NK-92 (cell line): ENCODE results near the gene GTF2H1.
"Not testable (repeated sequence)": the region's sequence is repeated elsewhere in the genome, so short reads cannot be mapped to it uniquely, and the experiment has no call there.

ENCODE experiments used
- DNase-seq: peaks from one replicate; lab custom pipeline; 2025; ENCODE audit not compliant: unreplicated experiment; lab: John Stamatoyannopoulos, UW

The GTF2H1 gene

DNA sequence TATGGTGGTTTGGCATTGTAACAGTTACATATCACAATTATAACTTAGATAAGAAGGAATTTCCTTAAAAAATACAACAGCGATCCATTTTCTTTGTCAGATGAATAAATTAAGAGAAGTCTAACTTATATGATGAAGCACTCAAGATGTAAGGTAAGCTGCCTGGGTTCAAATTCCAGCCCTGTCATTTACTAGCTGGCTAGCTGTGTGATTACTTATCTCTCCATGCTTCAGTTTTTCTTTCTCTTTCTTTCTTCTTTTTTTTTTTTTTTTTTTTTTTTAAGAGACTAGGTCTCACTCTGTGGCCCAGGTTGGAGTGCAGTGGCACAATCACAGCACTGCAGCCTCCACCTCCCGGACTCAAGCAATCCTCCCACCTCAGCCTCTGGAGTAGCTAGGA is 49.8 kb downstream of the GTF2H1 start:
- DNase-seq: no peak

GRCh38 chr11:18374956-18375355 is 52.6 kb downstream of the GTF2H1 start:
- no peak for DNase-seq

GRCh38 chr11:18375941-18376340 is 53.6 kb downstream of the GTF2H1 start:
- no peak for DNase-seq

DNA sequence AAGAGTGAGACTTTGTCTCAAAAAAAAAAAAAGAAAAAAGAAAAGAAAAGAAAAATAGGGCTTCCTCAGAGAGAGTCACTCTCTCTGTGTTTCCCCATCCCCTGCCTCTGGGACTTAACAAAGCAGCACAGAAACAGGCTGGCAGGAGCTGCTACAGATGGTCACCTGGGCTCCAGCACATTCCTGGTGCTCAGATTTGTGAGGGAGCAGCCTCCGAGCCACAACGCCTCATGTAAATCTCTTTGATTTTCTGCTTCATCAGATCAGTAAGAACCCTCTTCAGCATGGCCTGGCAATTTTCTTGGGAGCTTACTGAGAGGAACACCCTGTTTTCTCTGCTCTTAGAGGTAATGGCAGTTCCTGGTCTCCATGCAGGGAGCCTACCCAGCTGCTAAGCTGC is 56.8 kb downstream of the GTF2H1 start:
- DNase-seq: no peak

DNA sequence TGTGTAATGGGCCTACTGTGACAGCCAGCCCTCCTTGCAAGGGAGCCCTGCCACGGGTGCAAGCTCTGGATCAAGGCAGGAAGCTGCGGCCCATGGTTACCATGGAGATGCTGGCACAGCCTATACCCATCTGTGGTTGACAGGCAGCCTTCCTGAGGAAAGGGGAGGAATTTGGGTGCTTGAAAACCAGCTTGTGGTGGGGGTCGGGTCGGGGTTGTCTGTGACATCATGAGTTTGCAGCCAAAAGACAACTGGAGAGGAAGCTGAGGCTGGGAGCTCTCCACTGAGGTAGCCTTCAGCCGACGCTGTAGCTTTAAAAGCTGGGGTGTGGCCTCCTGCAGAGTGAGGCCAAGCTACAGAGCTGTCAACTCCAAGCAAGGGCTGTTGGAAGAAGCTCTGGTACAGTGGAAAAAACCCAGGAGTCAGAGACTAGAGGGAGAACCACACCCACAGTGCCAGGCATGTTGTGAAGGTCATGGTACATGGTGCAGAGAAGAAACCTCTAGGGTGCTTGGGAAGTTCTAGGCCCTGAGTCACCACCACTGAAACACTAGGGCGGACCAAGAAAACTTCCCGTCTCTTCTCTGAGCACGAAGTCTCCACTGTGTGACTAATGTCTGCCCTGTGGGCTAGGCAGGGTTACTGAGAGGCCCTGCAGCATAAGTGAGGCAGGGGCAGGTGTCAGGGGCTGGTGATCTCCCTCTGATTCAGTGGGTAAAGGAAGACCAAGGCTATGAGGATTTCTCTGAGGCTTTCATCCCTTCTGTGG is 61.2 kb downstream of the GTF2H1 start:
- no peak for DNase-seq

DNA sequence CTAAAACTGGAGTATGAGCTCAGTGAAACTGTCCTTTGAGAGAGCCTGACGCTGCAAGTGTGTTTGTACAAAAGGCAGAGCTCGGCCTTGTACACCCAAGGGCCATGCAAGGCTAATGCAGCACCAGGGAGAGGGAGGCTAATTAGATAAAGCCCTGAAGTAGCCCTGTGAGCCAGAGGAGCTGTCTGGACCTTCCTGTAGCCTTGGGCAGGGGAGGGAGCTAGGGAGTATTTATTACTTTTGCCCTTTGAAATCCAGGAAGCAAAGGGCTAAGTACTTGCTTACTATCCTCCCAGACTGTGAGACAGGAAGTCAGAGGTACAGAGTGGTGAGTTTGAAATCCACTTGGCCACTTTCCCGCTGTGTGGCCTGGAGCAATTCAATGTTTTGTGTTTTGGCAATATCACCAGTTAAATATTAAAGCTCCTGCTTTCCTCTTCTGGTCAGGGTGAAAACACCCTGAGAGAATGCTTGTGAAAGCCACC is 61.8 kb downstream of the GTF2H1 start:
- DNase-seq: no peak

DNA sequence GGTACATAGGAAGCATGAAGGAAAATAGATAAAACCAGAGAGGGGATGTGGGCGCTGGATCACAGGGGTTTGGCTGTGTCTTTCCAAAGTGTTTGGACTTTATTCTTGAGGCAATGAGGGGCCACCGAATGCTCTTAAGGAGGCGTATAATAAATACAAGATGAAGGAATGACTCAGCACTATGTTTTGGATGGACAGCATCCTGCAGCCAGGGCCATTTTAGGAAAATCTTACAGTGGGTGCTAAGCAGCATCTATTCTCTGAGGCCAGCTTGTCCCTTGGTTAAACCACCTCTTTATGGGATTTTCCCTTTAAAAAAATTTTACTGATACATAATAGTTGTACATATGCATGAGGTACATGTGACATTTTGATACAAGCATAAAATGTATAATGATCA is 67.7 kb downstream of the GTF2H1 start:
- DNase-seq: no peak

- no peak for DNase-seq
Observed at GRCh38 chr11:18392434-18393321, 70.3 kb downstream of the GTF2H1 start.

GRCh38 chr11:18393581-18394274 is 71.4 kb downstream of the GTF2H1 start:
- no peak for DNase-seq

- DNase-seq: peak; percentile 95
Observed at GRCh38 chr11:18394275-18394927, 72.0 kb downstream of the GTF2H1 start, which contains the start of gene LDHA. TSS of gene LDHA (plus strand) at chr11:18394563. CDS start at chr11:18396843, 2,280 bp downstream.

GRCh38 chr11:18394928-18395734 is 72.8 kb downstream of the GTF2H1 start:
- no peak for DNase-seq

- peak; percentile 57 for DNase-seq
Observed at GRCh38 chr11:18395735-18396504, 73.6 kb downstream of the GTF2H1 start.

- no peak for DNase-seq
Observed at GRCh38 chr11:18397921-18398320, 75.6 kb downstream of the GTF2H1 start.

GRCh38 chr11:18401077-18401476 is 78.7 kb downstream of the GTF2H1 start:
- DNase-seq: not testable (repeated sequence)

GRCh38 chr11:18404062-18404461 is 81.7 kb downstream of the GTF2H1 start:
- no peak for DNase-seq

GRCh38 chr11:18407400-18407799 is 85.0 kb downstream of the GTF2H1 start:
- not testable (repeated sequence) for DNase-seq

DNA sequence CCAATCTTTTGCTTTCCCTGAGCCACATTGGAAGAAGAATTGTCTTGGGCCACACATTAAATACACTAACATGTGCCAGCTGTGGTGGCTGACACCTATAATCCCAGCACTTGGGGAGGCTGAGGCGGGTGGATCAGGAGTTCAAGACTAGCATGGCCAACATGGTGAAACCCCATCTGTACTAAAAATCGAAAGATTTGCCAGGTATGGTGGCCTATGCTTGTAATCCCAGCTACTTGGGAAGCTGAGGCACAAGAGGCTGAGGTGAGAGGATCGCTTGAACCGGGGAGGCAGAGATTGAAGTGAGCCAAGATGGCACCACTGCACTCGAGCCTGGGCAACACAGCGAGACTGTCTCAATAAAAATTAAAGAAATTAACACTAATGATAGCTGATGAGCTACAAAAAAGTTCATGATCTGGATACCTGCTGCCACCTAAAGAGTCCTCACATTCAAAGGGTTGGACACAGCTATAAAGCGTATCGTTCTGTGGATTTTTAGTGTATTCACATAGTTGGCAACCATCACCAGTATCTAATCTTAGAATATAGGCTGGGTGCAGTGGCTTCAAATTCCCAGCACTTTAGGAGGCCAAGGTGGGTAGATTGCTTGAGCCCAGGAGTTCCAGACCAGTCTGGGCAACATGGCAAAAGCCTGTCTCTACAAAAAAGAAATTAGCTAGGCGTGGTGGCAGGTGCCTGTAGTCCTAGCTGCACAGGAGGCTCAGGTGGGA is 86.4 kb downstream of the GTF2H1 start:
- no peak for DNase-seq

GRCh38 chr11:18416459-18416858 is 94.1 kb downstream of the GTF2H1 start:
- DNase-seq: no peak
